DLD1 (cell line): ENCODE measurements around the gene FOLR3.
"Not testable (repeated sequence)": the region's sequence is repeated elsewhere in the genome, so short reads cannot be mapped to it uniquely, and the experiment has no call there.

ENCODE experiments used
- in situ Hi-C: cut with HindIII; loops from 2 replicates; pipeline ENCODE4 v1.10.0; 2017; ENCODE audit warnings: low sequenced_read_pairs

The FOLR3 gene

GRCh38 chr11:72162891-72163492, 27.5 kb downstream of the FOLR3 start:
- in situ Hi-C loops, result no loop called here

GRCh38 chr11:72164187-72164586, 28.7 kb downstream of the FOLR3 start:
- in situ Hi-C loops, result not testable (repeated sequence)

GRCh38 chr11:72169046-72169555, 33.6 kb downstream of the FOLR3 start:
- in situ Hi-C loops, result not testable (repeated sequence)

GRCh38 chr11:72169754-72170153, 34.2 kb downstream of the FOLR3 start:
- in situ Hi-C loops, result not testable (repeated sequence)

- in situ Hi-C loops, result not testable (repeated sequence)
Observed at GRCh38 chr11:72172043-72172442, 36.5 kb downstream of the FOLR3 start.

- in situ Hi-C loops, result no loop called here
Observed at GRCh38 chr11:72173291-72173690, 37.8 kb downstream of the FOLR3 start.

GRCh38 chr11:72174302-72175070, 39.0 kb downstream of the FOLR3 start:
- in situ Hi-C loops, result no loop called here

- in situ Hi-C loops, result no loop called here
Observed at GRCh38 chr11:72177656-72178055, 42.1 kb downstream of the FOLR3 start.

GRCh38 chr11:72179049-72179803, 43.7 kb downstream of the FOLR3 start:
- in situ Hi-C loops, result no loop called here

GRCh38 chr11:72179804-72180396, 44.4 kb downstream of the FOLR3 start:
- in situ Hi-C loops, result no loop called here

- in situ Hi-C loops, result not testable (repeated sequence)
Observed at GRCh38 chr11:72180892-72181552, 45.5 kb downstream of the FOLR3 start.

GRCh38 chr11:72181553-72181958, 46.0 kb downstream of the FOLR3 start:
- in situ Hi-C loops, result not testable (repeated sequence)

GRCh38 chr11:72188267-72188666, 52.7 kb downstream of the FOLR3 start:
- in situ Hi-C loops, result no loop called here
